Skeletal muscle cell (primary cell): Measurements from ENCODE around the gene PTPRU.

ENCODE experiments used
- DNase-seq: peaks from one replicate; pipeline ENCODE4 v3.0.0-alpha.2; 2010; ENCODE audit warnings: low read depth
- H3K4me3 ChIP-seq: 2 replicates; pipeline ENCODE4 v1.5.1; 2011; ENCODE audit warnings: low read depth, mild to moderate bottlenecking, control low read depth, low read length, moderate library complexity

The PTPRU gene

DNA sequence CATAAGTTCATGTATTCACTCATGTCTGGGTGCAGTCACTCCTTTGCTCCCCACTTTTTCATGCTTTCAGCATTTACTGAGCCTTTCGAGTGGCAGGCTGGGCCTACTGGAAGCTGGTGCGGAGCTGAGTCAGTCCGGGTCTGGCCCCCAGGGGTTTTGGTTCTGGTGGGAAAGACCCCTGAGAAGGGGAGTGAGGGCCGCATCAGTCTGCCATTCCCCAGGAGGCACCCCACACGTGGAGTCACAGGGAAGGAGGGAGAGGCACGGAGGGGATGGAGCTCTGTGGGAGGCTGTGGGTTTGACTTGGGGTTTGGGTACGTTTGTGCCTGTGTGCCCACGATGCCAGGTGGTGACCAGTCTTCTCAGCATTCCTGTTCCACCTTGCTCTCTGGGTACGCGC, 87.9 kb downstream of the PTPRU start:
- no peak for DNase-seq
- no peak overlapping the region for H3K4me3 ChIP-seq

- DNase-seq = no peak
- no peak overlapping the region for H3K4me3 ChIP-seq
Observed at GRCh38 chr1:29324771-29325351, 88.5 kb downstream of the PTPRU start.

GRCh38 chr1:29325675-29326074, 89.4 kb downstream of the PTPRU start:
- H3K4me3 ChIP-seq = no peak overlapping the region
- DNase-seq = no peak

DNA sequence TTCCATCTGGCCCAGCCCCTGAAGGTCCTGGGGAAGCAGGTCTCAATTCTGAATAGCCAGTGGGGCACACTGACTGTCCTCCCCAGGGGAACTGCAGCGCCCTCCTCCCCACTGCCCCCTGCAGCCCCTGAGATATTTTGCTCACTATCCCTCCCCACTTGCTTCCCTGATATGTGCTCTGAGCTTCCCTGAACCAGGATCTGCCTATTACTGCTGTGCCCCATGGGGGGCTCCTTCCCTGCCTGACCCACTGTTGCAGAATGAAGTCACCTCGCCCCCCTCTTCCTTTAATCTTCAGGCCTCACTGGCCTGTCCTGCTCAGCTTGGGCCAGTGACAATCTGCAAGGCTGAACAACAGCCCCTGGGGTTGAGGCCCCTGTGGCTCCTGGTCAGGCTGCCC, 89.8 kb downstream of the PTPRU start:
- no peak overlapping the region for H3K4me3 ChIP-seq
- no peak for DNase-seq

- no peak for DNase-seq
- no peak overlapping the region for H3K4me3 ChIP-seq
Observed at GRCh38 chr1:29327223-29327935, 91.1 kb downstream of the PTPRU start.

DNA sequence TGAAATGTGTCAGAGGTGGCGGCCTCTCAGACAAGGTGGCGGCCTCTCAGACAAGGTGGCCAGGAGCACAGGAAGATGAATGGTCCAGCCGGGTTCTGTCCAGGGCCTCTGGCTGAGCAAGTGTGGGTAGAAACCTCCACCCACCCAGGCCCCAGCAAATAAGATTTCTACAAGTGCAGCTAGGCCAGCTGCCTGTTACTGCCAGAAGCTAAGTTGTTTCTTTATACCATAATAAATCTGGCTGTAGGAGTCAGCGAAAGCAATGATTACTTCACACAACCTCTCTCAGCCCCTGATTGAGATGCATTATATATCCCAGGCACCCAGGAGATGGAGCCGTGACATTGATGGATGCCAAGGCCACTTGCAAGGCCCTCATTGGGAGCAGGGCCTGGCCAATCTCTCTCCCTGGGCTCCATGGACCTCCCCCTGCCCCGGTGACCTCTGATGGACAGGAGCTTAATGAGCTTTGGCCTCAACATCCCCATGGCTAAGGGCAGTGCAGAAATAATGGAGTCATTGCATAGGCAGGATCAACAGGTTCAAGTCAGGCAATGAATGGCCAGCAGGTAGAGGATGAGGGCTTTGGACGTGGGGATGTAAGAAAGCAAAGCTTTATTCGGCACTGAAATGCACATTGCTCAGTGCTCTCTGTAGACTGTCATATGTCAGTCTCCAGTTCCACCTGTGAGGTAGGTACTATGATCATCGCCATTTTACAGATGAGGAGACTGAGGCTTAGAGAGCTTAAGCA, 92.9 kb downstream of the PTPRU start:
- DNase-seq = no peak

GRCh38 chr1:29330089-29330488, 93.8 kb downstream of the PTPRU start:
- no peak overlapping the region for H3K4me3 ChIP-seq
- DNase-seq = no peak

More for the DNA sequence above, 92.9 kb downstream of the PTPRU start:
- no peak overlapping the region for H3K4me3 ChIP-seq

- no peak overlapping the region for H3K4me3 ChIP-seq
- no peak for DNase-seq
Observed at GRCh38 chr1:29330856-29331255, 94.5 kb downstream of the PTPRU start.

DNA sequence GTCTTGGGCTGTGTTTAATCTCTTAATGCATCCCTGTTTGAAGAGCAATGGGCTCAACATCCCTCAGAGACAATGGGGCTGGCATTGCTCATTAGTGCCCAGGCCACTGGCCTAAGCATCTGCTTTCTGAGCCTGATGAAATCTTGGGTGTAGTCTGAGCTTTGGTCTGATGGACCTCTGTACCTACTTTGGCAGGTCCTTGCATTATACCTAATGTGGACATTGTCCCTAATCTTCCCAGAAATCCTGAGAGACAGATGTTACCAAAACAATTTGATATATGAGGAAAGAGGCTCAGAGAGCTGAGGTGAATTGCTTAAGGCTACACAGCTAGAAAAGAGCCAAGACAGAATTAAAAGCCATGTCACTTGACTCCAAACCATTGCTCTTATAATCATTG, 95.0 kb downstream of the PTPRU start:
- H3K4me3 ChIP-seq = no peak overlapping the region
- DNase-seq = no peak

GRCh38 chr1:29331729-29332128, 95.4 kb downstream of the PTPRU start:
- H3K4me3 ChIP-seq = no peak overlapping the region
- no peak for DNase-seq

DNA sequence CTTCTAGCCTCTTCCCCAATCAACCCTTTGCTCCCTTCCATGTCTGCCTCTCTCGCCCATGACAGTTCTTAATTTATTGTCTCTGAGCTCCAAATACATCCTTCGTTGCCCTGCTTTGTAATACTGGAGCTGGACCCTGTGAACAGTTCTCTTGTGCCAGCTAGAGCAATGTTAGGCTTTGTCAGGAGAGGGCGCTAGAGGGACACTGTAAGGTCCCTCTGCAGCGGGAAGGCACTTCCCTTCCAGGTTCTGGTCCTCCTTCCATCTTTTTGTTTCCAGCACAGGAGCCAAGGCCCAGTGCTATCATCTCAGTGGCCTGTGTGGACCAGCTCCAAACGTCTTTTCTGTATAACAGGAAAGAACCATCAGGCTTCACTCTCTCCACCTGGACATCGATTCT, 95.9 kb downstream of the PTPRU start:
- no peak overlapping the region for H3K4me3 ChIP-seq
- DNase-seq = no peak

DNA sequence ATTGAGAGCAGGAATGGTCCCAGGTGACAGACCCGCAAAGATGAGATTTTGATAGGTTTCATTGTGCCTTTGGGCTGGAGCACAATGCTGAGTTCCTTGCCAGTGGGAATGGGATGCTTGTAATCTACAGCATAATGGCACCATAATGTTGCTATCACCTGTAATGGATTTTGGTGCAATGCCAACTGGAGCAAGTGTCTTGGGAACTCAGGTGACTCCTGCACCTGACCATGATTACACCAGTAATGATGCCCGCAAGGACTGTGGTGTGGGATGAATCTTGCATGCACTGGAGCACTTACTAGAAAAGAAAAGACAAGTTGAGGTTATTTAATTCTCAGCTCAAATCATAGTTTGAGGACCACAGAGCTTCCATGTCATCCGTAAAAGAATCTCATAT, 96.7 kb downstream of the PTPRU start:
- DNase-seq = no peak

GRCh38 chr1:29335573-29335972, 99.3 kb downstream of the PTPRU start:
- no peak overlapping the region for H3K4me3 ChIP-seq
- DNase-seq = no peak

More for the DNA sequence above, 96.7 kb downstream of the PTPRU start:
- H3K4me3 ChIP-seq = no peak overlapping the region

DNA sequence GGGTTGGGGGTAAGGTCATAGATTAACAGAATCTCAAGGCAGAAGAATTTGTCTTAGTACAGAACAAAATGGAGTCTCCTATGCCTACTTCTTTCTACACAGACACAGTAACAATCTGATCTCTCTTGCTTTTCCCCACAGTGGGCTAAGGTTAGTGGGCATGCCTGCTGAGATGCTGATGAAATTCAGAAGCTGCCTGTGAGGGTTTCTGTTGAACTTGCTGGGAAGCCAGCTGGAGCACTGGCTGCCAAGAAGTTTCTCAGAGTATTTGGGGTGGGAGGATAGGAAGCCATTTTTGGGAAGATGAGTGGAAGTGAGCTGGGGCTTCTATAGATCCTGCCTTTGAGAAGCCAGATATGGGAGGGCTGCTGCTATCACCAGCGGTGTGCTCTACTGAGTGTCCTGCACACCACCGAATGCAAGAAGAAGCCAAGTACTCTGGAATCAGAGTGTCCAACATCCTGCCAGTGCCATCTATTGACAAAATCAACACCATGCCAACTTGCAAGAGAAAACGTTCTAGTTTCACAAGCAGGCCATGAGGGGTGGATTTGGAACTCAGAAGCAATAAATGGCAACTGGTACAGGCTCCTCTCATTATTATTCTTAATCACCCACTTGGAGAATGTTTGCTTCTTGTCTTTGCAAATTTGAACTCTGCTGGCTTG, 102.7 kb downstream of the PTPRU start:
- DNase-seq = no peak
- H3K4me3 ChIP-seq = no peak overlapping the region

GRCh38 chr1:29341936-29342335, 105.6 kb downstream of the PTPRU start:
- no peak for DNase-seq
- no peak overlapping the region for H3K4me3 ChIP-seq

DNA sequence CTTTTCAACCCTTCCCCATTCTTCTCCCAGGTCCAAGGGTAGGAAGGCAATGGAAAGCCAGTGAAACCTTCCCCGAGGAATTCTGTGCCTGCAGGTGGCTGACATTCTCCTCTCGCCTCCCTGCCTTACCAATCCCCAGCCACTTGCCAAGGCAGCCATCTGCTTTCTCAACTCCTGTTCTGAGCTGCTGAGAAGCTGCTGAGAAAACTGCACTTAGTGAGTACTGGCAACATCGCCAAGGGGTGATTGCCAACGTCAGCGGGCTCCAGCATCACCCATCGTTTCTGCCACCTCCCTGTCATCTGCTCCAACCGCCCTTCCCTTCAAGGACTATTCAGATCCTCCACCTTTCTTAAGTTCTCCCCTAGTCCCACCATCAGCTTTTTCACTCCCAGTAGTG, 106.0 kb downstream of the PTPRU start:
- H3K4me3 ChIP-seq = no peak overlapping the region
- no peak for DNase-seq

GRCh38 chr1:29342983-29343382, 106.7 kb downstream of the PTPRU start:
- H3K4me3 ChIP-seq = no peak overlapping the region
- no peak for DNase-seq

DNA sequence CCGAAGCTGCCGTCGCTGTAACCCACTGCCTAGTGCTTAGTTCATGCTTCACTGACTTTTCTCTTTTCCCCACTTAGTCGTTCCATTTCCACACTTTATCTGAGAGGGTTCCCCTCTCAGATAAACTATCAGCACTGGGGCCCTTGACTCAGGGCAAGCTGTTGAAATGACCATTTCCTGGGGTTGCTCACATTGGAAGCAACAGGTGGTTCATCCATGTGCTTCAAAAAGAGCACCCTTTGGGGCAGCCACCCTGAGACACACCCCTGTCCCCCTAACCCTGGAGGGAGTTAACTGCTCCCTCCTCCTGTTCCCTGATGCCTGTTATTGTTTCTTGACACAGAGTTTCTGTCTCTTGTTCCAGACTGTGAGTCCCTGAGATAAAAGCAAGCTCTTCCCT, 107.2 kb downstream of the PTPRU start:
- no peak for DNase-seq
- no peak overlapping the region for H3K4me3 ChIP-seq

- no peak for DNase-seq
- H3K4me3 ChIP-seq = no peak overlapping the region
Observed at GRCh38 chr1:29343908-29344307, 107.6 kb downstream of the PTPRU start.

DNA sequence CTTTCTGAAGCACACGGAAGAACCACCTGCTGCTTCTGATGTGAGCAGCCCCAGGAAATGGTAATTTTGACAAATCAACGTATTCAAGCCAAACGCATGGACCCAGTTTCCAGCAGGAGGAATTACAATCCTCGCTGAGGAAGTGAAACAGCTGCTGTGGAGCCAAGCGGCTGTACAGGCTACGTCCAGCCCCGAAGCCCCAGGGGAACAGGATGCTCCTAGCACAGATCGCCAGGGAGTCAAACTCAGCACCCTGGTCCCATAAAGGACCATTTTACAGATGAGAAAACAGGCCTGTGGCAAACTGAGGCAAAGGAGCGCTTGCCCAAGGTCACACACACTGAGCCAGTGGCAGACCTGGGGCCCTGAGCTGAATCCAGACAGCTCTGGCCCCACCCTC, 108.0 kb downstream of the PTPRU start:
- no peak overlapping the region for H3K4me3 ChIP-seq
- no peak for DNase-seq
